SK-N-MC (cell line): Measurements from ENCODE around the gene CLDND2.

Source experiments
- EZH2 ChIP-seq: fragments of 200-600 bp; sonication (generic); IDR thresholded peaks from one replicate; pipeline ENCODE4 v1.6.1; 2017; ENCODE audit warnings: antibody characterized with exemption
- FOXP2 ChIP-seq: optimal IDR thresholded peaks from 2 replicates; pipeline ENCODE3; 2011; ENCODE audit warnings: mild to moderate bottlenecking, moderate library complexity; ENCODE audit not compliant: insufficient read depth; ENCODE audit errors: extremely low read length, control extremely low read depth
- POLR2AphosphoS5 ChIP-seq: IDR thresholded peaks from 2 replicates; pipeline ENCODE4 v1.6.1; 2012; ENCODE audit warnings: mild to moderate bottlenecking, low read depth, low read length, borderline replicate concordance

DNA sequence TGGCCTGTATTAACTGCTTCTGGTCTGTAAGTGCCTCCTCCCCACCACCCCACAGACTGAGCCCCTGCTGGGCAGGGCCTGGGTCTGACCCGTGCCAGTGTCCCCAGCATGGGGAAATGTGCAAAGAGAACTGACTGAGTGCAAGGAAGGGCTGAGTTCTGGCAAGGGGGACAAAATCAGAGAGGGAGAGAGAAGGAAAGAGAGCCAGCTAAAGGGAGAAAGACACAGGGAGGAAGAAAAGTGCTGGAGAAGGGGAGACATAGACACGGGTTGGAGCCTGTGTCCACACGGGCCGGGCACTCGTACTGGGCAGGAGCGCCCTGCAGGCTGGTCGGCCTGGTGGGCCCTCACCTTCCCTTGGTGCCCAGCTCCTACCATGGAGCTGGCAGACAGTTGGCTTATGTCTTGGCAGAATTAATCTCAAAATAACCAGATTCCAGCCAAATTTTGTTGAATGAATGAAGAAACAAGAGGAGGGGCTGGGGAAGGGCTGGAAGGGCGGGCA lies 2.4 kb upstream of the CLDND2 start:
- TF ChIP-seq POLR2AphosphoS5 (no peak), EZH2 (no peak), FOXP2 (no peak)
